Measurements from ENCODE around the gene RASGRP3.

Gene RASGRP3

GRCh38 chr2:33570681-33571080 is 94.2 kb downstream of the RASGRP3 start:
- H3K9me3 ChIP-seq (replicated peaks; ENCODE audit: insufficient read depth, low read length): no peaks in the 10 kb centered on the region
- H3K27ac ChIP-seq (ENCODE audit: low read length): peak overlapping the region; percentile 4; the same call in 1 of the 2 replicates
- no peaks in the 10 kb centered on the region for H4K20me1 ChIP-seq (ENCODE audit: insufficient read depth, low read length)
- no peak overlapping the region for H3K4me3 ChIP-seq (ENCODE audit: low read length)
- peak; percentile 46 for DNase-seq
- TF ChIP-seq EZH2phosphoT487 (IDR thresholded peaks at IDR 0.05; ENCODE audit: low read length) (no peak), CTCF (IDR thresholded peaks at IDR 0.05; ENCODE audit: low read length) (no peak), EZH2 (optimal IDR thresholded peaks at IDR 0.05; ENCODE audit: low read depth, low read length) (no peak)
- H3K27me3 ChIP-seq (replicated peaks; ENCODE audit: insufficient read depth, low read length): no peaks in the 10 kb centered on the region
- H3K9me2 ChIP-seq (replicated peaks; ENCODE audit: insufficient read depth, low read length): no peaks in the 10 kb centered on the region
- no peak overlapping the region for H2AFZ ChIP-seq (ENCODE audit: low read length)
- no peak overlapping the region for H3K4me2 ChIP-seq (ENCODE audit: low read depth, low read length)
- no peaks in the 10 kb centered on the region for H3K36me3 ChIP-seq (replicated peaks; ENCODE audit: insufficient read depth, low read length)
- H3K79me2 ChIP-seq (ENCODE audit: low read length): no peaks in the 10 kb centered on the region
- H3F3A ChIP-seq (ENCODE audit: insufficient read depth, low read length): peaks cover 6% of the 10 kb centered on the region
- no peak overlapping the region for H3K9ac ChIP-seq (ENCODE audit: low read length)
- H3K4me1 ChIP-seq (ENCODE audit: low read length): peaks cover 7% of the 10 kb centered on the region

- Histone ChIP-seq H3K9me2 (replicated peaks; ENCODE audit: insufficient read depth, low read length) (no peaks in the 10 kb centered on the region), H3K4me1 (ENCODE audit: low read length) (peaks cover 7% of the 10 kb centered on the region), H3K36me3 (replicated peaks; ENCODE audit: insufficient read depth, low read length) (no peaks in the 10 kb centered on the region), H3K4me3 (ENCODE audit: low read length) (no peak overlapping the region), H2AFZ (ENCODE audit: low read length) (no peak overlapping the region), H4K20me1 (ENCODE audit: insufficient read depth, low read length) (no peaks in the 10 kb centered on the region), H3K9ac (ENCODE audit: low read length) (no peak overlapping the region), H3K9me3 (replicated peaks; ENCODE audit: insufficient read depth, low read length) (no peaks in the 10 kb centered on the region), H3K4me2 (ENCODE audit: low read depth, low read length) (no peak overlapping the region), H3K27ac (ENCODE audit: low read length) (no peak overlapping the region), H3K79me2 (ENCODE audit: low read length) (no peaks in the 10 kb centered on the region), H3F3A (ENCODE audit: insufficient read depth, low read length) (peaks cover 6% of the 10 kb centered on the region), H3K27me3 (replicated peaks; ENCODE audit: insufficient read depth, low read length) (no peaks in the 10 kb centered on the region)
- TF ChIP-seq EZH2 (optimal IDR thresholded peaks at IDR 0.05; ENCODE audit: low read depth, low read length) (no peak), EZH2phosphoT487 (IDR thresholded peaks at IDR 0.05; ENCODE audit: low read length) (no peak)
- DNase-seq: no peak
These were observed 97.2 kb downstream of the RASGRP3 start for GRCh38 chr2:33573657-33574056.

GRCh38 chr2:33577084-33577483 is 100.6 kb downstream of the RASGRP3 start:
- Histone ChIP-seq H3F3A (ENCODE audit: insufficient read depth, low read length) (no peaks in the 10 kb centered on the region; the same call in 1 of the 2 replicates), H2AFZ (ENCODE audit: low read length) (no peak overlapping the region), H3K9me3 (replicated peaks; ENCODE audit: insufficient read depth, low read length) (no peaks in the 10 kb centered on the region), H4K20me1 (ENCODE audit: insufficient read depth, low read length) (no peaks in the 10 kb centered on the region), H3K4me2 (ENCODE audit: low read depth, low read length) (no peak overlapping the region), H3K9me2 (replicated peaks; ENCODE audit: insufficient read depth, low read length) (no peaks in the 10 kb centered on the region), H3K4me1 (ENCODE audit: low read length) (no peaks in the 10 kb centered on the region), H3K27ac (ENCODE audit: low read length) (no peak overlapping the region), H3K9ac (ENCODE audit: low read length) (no peak overlapping the region), H3K36me3 (replicated peaks; ENCODE audit: insufficient read depth, low read length) (no peaks in the 10 kb centered on the region), H3K4me3 (ENCODE audit: low read length) (no peak overlapping the region), H3K79me2 (ENCODE audit: low read length) (no peaks in the 10 kb centered on the region), H3K27me3 (replicated peaks; ENCODE audit: insufficient read depth, low read length) (no peaks in the 10 kb centered on the region)
- TF ChIP-seq EZH2phosphoT487 (IDR thresholded peaks at IDR 0.05; ENCODE audit: low read length) (no peak), CTCF (IDR thresholded peaks at IDR 0.05; ENCODE audit: low read length) (no peak), EZH2 (optimal IDR thresholded peaks at IDR 0.05; ENCODE audit: low read depth, low read length) (no peak)
- DNase-seq: no peak

GRCh38 chr2:33577668-33578067 is 101.2 kb downstream of the RASGRP3 start:
- no peak overlapping the region for H3K27ac ChIP-seq (ENCODE audit: low read length)
- no peak overlapping the region for H3K4me2 ChIP-seq (ENCODE audit: low read depth, low read length)
- H3F3A ChIP-seq (ENCODE audit: insufficient read depth, low read length): no peaks in the 10 kb centered on the region; the same call in 1 of the 2 replicates
- no peak overlapping the region for H2AFZ ChIP-seq (ENCODE audit: low read length)
- H3K4me3 ChIP-seq (ENCODE audit: low read length): no peak overlapping the region
- no peaks in the 10 kb centered on the region for H3K36me3 ChIP-seq (replicated peaks; ENCODE audit: insufficient read depth, low read length)
- no peaks in the 10 kb centered on the region for H4K20me1 ChIP-seq (ENCODE audit: insufficient read depth, low read length)
- H3K9ac ChIP-seq (ENCODE audit: low read length): no peak overlapping the region
- no peaks in the 10 kb centered on the region for H3K4me1 ChIP-seq (ENCODE audit: low read length)
- H3K79me2 ChIP-seq (ENCODE audit: low read length): no peaks in the 10 kb centered on the region
- H3K27me3 ChIP-seq (replicated peaks; ENCODE audit: insufficient read depth, low read length): no peaks in the 10 kb centered on the region
- DNase-seq: no peak
- TF ChIP-seq CTCF (IDR thresholded peaks at IDR 0.05; ENCODE audit: low read length) (no peak), EZH2 (optimal IDR thresholded peaks at IDR 0.05; ENCODE audit: low read depth, low read length) (no peak), EZH2phosphoT487 (IDR thresholded peaks at IDR 0.05; ENCODE audit: low read length) (no peak)
- no peaks in the 10 kb centered on the region for H3K9me3 ChIP-seq (replicated peaks; ENCODE audit: insufficient read depth, low read length)
- H3K9me2 ChIP-seq (replicated peaks; ENCODE audit: insufficient read depth, low read length): no peaks in the 10 kb centered on the region
